MM.1S (cell line): ENCODE measurements around the gene KRTAP5-7.

ENCODE experiments used
- DNase-seq: peaks from one replicate; pipeline ENCODE4 v3.0.0-alpha.2; 2015
- H2AFZ ChIP-seq: fragments of 300-600 bp; sonication (generic); 2 replicates; pipeline ENCODE4 v1.6.0; 2016; ENCODE audit warnings: antibody characterized with exemption, low read length
- H3F3A ChIP-seq: fragments of 300-600 bp; sonication (generic); 2 replicates; pipeline ENCODE4 v1.6.1; 2016; ENCODE audit warnings: mild to moderate bottlenecking, antibody characterized with exemption, low read length, moderate library complexity, mixed read lengths; ENCODE audit not compliant: insufficient read depth
- H3K27ac ChIP-seq: fragments of 300-600 bp; sonication (generic); 2 replicates; pipeline ENCODE4 v1.5.1; 2016; ENCODE audit warnings: mild to moderate bottlenecking, low read length
- H3K27me3 ChIP-seq: fragments of 300-600 bp; sonication (generic); replicated peaks from 2 replicates; pipeline ENCODE4 v1.6.0; 2016; ENCODE audit warnings: low read length; ENCODE audit not compliant: insufficient read depth
- H3K36me3 ChIP-seq: fragments of 300-600 bp; sonication (generic); replicated peaks from 2 replicates; pipeline ENCODE4 v1.6.1; 2016; ENCODE audit warnings: mild to moderate bottlenecking, low read length, mixed read lengths; ENCODE audit not compliant: insufficient read depth
- H3K4me1 ChIP-seq: fragments of 300-600 bp; sonication (generic); 2 replicates; pipeline ENCODE4 v1.6.1; 2016; ENCODE audit warnings: low read length, mixed read lengths
- H3K4me2 ChIP-seq: fragments of 300-600 bp; sonication (generic); 2 replicates; pipeline ENCODE4 v1.6.0; 2016; ENCODE audit warnings: low read depth, low read length
- H3K4me3 ChIP-seq: fragments of 300-600 bp; sonication (generic); 2 replicates; pipeline ENCODE4 v1.5.1; 2016; ENCODE audit warnings: low read length, mixed read lengths
- H3K79me2 ChIP-seq: fragments of 300-600 bp; sonication (generic); 2 replicates; pipeline ENCODE4 v1.6.1; 2016; ENCODE audit warnings: mixed run types, low read length, mixed read lengths
- H3K9ac ChIP-seq: fragments of 300-600 bp; sonication (generic); 2 replicates; pipeline ENCODE4 v1.6.1; 2016; ENCODE audit warnings: low read length, mixed read lengths
- H3K9me2 ChIP-seq: fragments of 300-600 bp; sonication (generic); replicated peaks from 2 replicates; pipeline ENCODE4 v1.6.1; 2016; ENCODE audit warnings: mild to moderate bottlenecking, low read length, mixed read lengths; ENCODE audit not compliant: insufficient read depth
- H3K9me3 ChIP-seq: fragments of 300-600 bp; sonication (generic); replicated peaks from 2 replicates; pipeline ENCODE4 v1.6.1; 2016; ENCODE audit warnings: mild to moderate bottlenecking, low read length, mixed read lengths; ENCODE audit not compliant: insufficient read depth
- H4K20me1 ChIP-seq: fragments of 300-600 bp; sonication (generic); 2 replicates; pipeline ENCODE4 v1.6.1; 2016; ENCODE audit warnings: mild to moderate bottlenecking, low read length, moderate library complexity, mixed read lengths; ENCODE audit not compliant: insufficient read depth
- EZH2 ChIP-seq: fragments of 300-600 bp; sonication (generic); optimal IDR thresholded peaks from 2 replicates; pipeline ENCODE3; 2017; ENCODE audit warnings: low read depth, mild to moderate bottlenecking, antibody characterized with exemption, low read length, mixed read lengths
- EZH2phosphoT487 ChIP-seq: fragments of 300-600 bp; sonication (generic); IDR thresholded peaks from 2 replicates; pipeline ENCODE4 v1.6.1; 2018; ENCODE audit warnings: antibody characterized with exemption, low read length
- TF ChIP-seq, protein P1 (sequence below): fragments of 300-600 bp; sonication (generic); IDR thresholded peaks from 2 replicates; pipeline ENCODE4 v1.5.1; 2016; ENCODE audit warnings: antibody characterized with exemption, low read length, mixed read lengths

The KRTAP5-7 gene

DNA sequence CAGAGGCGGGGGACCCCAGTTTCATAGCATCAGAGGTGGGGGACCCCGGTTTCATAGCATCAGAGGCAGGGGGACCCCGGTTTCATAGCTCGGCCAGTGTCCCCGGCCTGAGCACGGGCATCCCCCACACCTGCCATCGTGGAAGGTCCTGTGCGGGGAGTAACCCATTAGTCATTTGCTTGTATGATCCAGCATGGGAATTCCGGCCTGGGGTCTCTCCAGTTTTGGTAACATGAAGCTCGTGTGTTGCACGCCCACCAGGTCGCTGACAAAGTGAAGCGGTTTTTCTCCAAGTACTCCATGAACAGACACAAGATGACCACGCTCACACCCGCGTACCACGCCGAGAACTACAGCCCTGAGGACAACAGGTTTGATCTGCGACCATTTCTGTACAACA, 29.0 kb upstream of the KRTAP5-7 start:
- TF ChIP-seq, protein P1, sequence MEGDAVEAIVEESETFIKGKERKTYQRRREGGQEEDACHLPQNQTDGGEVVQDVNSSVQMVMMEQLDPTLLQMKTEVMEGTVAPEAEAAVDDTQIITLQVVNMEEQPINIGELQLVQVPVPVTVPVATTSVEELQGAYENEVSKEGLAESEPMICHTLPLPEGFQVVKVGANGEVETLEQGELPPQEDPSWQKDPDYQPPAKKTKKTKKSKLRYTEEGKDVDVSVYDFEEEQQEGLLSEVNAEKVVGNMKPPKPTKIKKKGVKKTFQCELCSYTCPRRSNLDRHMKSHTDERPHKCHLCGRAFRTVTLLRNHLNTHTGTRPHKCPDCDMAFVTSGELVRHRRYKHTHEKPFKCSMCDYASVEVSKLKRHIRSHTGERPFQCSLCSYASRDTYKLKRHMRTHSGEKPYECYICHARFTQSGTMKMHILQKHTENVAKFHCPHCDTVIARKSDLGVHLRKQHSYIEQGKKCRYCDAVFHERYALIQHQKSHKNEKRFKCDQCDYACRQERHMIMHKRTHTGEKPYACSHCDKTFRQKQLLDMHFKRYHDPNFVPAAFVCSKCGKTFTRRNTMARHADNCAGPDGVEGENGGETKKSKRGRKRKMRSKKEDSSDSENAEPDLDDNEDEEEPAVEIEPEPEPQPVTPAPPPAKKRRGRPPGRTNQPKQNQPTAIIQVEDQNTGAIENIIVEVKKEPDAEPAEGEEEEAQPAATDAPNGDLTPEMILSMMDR, result no peak
- no peak for TF ChIP-seq EZH2phosphoT487
- no peak for TF ChIP-seq EZH2
- Histone ChIP-seq H3K9ac (no peak overlapping the region), H3F3A (no peaks in the 10 kb centered on the region), H3K4me2 (no peak overlapping the region), H3K9me2 (no peaks in the 10 kb centered on the region), H3K4me3 (no peak overlapping the region), H3K79me2 (no peaks in the 10 kb centered on the region), H4K20me1 (no peaks in the 10 kb centered on the region), H3K27me3 (no peaks in the 10 kb centered on the region), H3K36me3 (peaks cover 3% of the 10 kb centered on the region; the same call in 1 of the 2 replicates), H3K27ac (no peak overlapping the region), H3K4me1 (no peaks in the 10 kb centered on the region), H3K9me3 (no peaks in the 10 kb centered on the region), H2AFZ (no peak overlapping the region)
- DNase-seq, result no peak

GRCh38 chr11:71499125-71499524, 27.9 kb upstream of the KRTAP5-7 start:
- Histone ChIP-seq H2AFZ (no peak overlapping the region), H3K4me1 (no peaks in the 10 kb centered on the region), H3K9me2 (no peaks in the 10 kb centered on the region), H3K9me3 (no peaks in the 10 kb centered on the region), H3K27me3 (no peaks in the 10 kb centered on the region), H3K36me3 (peaks cover 3% of the 10 kb centered on the region; the same call in 1 of the 2 replicates), H3K4me3 (no peak overlapping the region), H3F3A (no peaks in the 10 kb centered on the region), H3K4me2 (no peak overlapping the region), H3K79me2 (no peaks in the 10 kb centered on the region), H3K27ac (no peak overlapping the region), H4K20me1 (no peaks in the 10 kb centered on the region), H3K9ac (no peak overlapping the region)
- TF ChIP-seq, protein P1, result no peak
- DNase-seq, result no peak

GRCh38 chr11:71499546-71499945, 27.5 kb upstream of the KRTAP5-7 start:
- Histone ChIP-seq H3K4me2 (no peak overlapping the region), H4K20me1 (no peaks in the 10 kb centered on the region), H3K79me2 (no peaks in the 10 kb centered on the region), H2AFZ (no peak overlapping the region), H3K9ac (no peak overlapping the region), H3K9me3 (no peaks in the 10 kb centered on the region), H3K27ac (no peak overlapping the region), H3F3A (no peaks in the 10 kb centered on the region), H3K27me3 (no peaks in the 10 kb centered on the region), H3K4me3 (no peak overlapping the region), H3K36me3 (peaks cover 3% of the 10 kb centered on the region; the same call in 1 of the 2 replicates), H3K4me1 (peaks cover 3% of the 10 kb centered on the region), H3K9me2 (no peaks in the 10 kb centered on the region)
- no peak for DNase-seq
- TF ChIP-seq EZH2phosphoT487 (no peak), EZH2 (no peak)
- TF ChIP-seq, protein P1, result no peak
